Measurements from ENCODE around the gene SYS1. TPM values are rescaled to one million over a fixed set of nuclear protein-coding genes. Genes with fewer than 3 reads are reported as not detected.

SYS1 gene
- total and polyA plus RNA-seq, 2 of the 8 experiments (the other 6 are each of a cell fraction or from before 2014, with no cell fraction given) = 19.6 to 50.8 TPM

- TF ChIP-seq ATF2 (IDR thresholded peaks at IDR 0.05; ENCODE audit: low read length) = 0 out of 2 replicates have a peak, but pooled peaks have one; percentile 45
- TF ChIP-seq EGR1 (IDR thresholded peaks at IDR 0.05; ENCODE audit: borderline replicate concordance, low read depth, low read length) = no peak
- no peak for TF ChIP-seq SAP30 (IDR thresholded peaks at IDR 0.05; ENCODE audit: insufficient read depth, insufficient replicate concordance, low read length)
- TF ChIP-seq POU5F1 (IDR thresholded peaks at IDR 0.05; ENCODE audit: low read depth, low read length) = no peak
- no peak for TF ChIP-seq POLR2AphosphoS5 (IDR thresholded peaks at IDR 0.05; ENCODE audit: low read depth, low read length)
- no peak for TF ChIP-seq E2F6 (IDR thresholded peaks at IDR 0.05)
- TF ChIP-seq SUZ12 (IDR thresholded peaks at IDR 0.05; ENCODE audit: low read length) = no peak
- no peak for TF ChIP-seq CHD2 (IDR thresholded peaks at IDR 0.05; ENCODE audit: low read length)
- TF ChIP-seq KDM5A (IDR thresholded peaks at IDR 0.05; ENCODE audit: low read length) = no peak
- TF ChIP-seq, protein P1, sequence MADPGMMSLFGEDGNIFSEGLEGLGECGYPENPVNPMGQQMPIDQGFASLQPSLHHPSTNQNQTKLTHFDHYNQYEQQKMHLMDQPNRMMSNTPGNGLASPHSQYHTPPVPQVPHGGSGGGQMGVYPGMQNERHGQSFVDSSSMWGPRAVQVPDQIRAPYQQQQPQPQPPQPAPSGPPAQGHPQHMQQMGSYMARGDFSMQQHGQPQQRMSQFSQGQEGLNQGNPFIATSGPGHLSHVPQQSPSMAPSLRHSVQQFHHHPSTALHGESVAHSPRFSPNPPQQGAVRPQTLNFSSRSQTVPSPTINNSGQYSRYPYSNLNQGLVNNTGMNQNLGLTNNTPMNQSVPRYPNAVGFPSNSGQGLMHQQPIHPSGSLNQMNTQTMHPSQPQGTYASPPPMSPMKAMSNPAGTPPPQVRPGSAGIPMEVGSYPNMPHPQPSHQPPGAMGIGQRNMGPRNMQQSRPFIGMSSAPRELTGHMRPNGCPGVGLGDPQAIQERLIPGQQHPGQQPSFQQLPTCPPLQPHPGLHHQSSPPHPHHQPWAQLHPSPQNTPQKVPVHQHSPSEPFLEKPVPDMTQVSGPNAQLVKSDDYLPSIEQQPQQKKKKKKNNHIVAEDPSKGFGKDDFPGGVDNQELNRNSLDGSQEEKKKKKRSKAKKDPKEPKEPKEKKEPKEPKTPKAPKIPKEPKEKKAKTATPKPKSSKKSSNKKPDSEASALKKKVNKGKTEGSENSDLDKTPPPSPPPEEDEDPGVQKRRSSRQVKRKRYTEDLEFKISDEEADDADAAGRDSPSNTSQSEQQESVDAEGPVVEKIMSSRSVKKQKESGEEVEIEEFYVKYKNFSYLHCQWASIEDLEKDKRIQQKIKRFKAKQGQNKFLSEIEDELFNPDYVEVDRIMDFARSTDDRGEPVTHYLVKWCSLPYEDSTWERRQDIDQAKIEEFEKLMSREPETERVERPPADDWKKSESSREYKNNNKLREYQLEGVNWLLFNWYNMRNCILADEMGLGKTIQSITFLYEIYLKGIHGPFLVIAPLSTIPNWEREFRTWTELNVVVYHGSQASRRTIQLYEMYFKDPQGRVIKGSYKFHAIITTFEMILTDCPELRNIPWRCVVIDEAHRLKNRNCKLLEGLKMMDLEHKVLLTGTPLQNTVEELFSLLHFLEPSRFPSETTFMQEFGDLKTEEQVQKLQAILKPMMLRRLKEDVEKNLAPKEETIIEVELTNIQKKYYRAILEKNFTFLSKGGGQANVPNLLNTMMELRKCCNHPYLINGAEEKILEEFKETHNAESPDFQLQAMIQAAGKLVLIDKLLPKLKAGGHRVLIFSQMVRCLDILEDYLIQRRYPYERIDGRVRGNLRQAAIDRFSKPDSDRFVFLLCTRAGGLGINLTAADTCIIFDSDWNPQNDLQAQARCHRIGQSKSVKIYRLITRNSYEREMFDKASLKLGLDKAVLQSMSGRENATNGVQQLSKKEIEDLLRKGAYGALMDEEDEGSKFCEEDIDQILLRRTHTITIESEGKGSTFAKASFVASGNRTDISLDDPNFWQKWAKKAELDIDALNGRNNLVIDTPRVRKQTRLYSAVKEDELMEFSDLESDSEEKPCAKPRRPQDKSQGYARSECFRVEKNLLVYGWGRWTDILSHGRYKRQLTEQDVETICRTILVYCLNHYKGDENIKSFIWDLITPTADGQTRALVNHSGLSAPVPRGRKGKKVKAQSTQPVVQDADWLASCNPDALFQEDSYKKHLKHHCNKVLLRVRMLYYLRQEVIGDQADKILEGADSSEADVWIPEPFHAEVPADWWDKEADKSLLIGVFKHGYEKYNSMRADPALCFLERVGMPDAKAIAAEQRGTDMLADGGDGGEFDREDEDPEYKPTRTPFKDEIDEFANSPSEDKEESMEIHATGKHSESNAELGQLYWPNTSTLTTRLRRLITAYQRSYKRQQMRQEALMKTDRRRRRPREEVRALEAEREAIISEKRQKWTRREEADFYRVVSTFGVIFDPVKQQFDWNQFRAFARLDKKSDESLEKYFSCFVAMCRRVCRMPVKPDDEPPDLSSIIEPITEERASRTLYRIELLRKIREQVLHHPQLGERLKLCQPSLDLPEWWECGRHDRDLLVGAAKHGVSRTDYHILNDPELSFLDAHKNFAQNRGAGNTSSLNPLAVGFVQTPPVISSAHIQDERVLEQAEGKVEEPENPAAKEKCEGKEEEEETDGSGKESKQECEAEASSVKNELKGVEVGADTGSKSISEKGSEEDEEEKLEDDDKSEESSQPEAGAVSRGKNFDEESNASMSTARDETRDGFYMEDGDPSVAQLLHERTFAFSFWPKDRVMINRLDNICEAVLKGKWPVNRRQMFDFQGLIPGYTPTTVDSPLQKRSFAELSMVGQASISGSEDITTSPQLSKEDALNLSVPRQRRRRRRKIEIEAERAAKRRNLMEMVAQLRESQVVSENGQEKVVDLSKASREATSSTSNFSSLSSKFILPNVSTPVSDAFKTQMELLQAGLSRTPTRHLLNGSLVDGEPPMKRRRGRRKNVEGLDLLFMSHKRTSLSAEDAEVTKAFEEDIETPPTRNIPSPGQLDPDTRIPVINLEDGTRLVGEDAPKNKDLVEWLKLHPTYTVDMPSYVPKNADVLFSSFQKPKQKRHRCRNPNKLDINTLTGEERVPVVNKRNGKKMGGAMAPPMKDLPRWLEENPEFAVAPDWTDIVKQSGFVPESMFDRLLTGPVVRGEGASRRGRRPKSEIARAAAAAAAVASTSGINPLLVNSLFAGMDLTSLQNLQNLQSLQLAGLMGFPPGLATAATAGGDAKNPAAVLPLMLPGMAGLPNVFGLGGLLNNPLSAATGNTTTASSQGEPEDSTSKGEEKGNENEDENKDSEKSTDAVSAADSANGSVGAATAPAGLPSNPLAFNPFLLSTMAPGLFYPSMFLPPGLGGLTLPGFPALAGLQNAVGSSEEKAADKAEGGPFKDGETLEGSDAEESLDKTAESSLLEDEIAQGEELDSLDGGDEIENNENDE (IDR thresholded peaks at IDR 0.05; ENCODE audit: insufficient replicate concordance, low read length) = no peak
Measured at GRCh38 chr20:45340951-45341350, 22.0 kb upstream of the SYS1 start (continued).

All from H1 (cell line).